Neural progenitor cell (in vitro differentiated cells): ENCODE measurements around the gene ATF3.

ENCODE experiments used
- CTCF ChIP-seq: fragments of 200-600 bp; sonication (generic); IDR thresholded peaks from 2 replicates; pipeline ENCODE4 v1.5.1; 2017; ENCODE audit warnings: antibody characterized with exemption, mild to moderate bottlenecking
- EZH2phosphoT487 ChIP-seq: fragments of 200-600 bp; sonication (generic); IDR thresholded peaks from 2 replicates; pipeline ENCODE4 v1.6.1; 2017; ENCODE audit warnings: antibody characterized with exemption

- TF ChIP-seq EZH2phosphoT487 (no peak), CTCF (no peak)
These were observed 6.1 kb downstream of the ATF3 start for GRCh38 chr1:212614453-212615200.
